SK-MEL-5 (cell line): ENCODE measurements around the gene MCCD1. TPM values are rescaled to one million over a fixed set of nuclear protein-coding genes. Genes with fewer than 3 reads are reported as not detected.
A peak's percentile ranks its signal among the peaks of the same experiment; 100 is the strongest.
"Not testable (repeated sequence)": the region's sequence is repeated elsewhere in the genome, so short reads cannot be mapped to it uniquely, and the experiment has no call there.

Experiments used
- DNase-seq: peaks from one replicate; pipeline ENCODE4 v3.0.0-alpha.2; 2016; ENCODE audit warnings: low read depth, low spot score
- in situ Hi-C: cut with HindIII; loops from 2 replicates; pipeline ENCODE4 v1.10.0; 2016; ENCODE audit warnings: low sequenced_read_pairs, high pct_unique_total_duplicates, low pct_unique_long_range_greater_than_20kb
- total RNA-seq: library from RNA; depleted of rRNA; stranded (reverse); fragments of >200 nt; shearing (Covaris generic); gene quantifications from 2 replicates; pipeline ENCODE4 v1.2.3, GENCODE V29; 2014

The MCCD1 gene
- total RNA-seq, 1 experiment from 2014 or later: not detected

- in situ Hi-C loops: no loop called here
- no peak for DNase-seq
These were observed 5.8 kb downstream of the MCCD1 start for GRCh38 chr6:31534521-31535040.

- DNase-seq: no peak
- in situ Hi-C loops: no loop called here
These were observed 7.0 kb downstream of the MCCD1 start for GRCh38 chr6:31535538-31536324.

- DNase-seq: no peak
- in situ Hi-C loops: no loop called here
These were observed 10.1 kb downstream of the MCCD1 start for GRCh38 chr6:31538805-31539400.

GRCh38 chr6:31540640-31541039 lies 11.9 kb downstream of the MCCD1 start:
- no peak for DNase-seq
- in situ Hi-C loops: no loop called here

GRCh38 chr6:31541059-31541657 lies 12.4 kb downstream of the MCCD1 start:
- DNase-seq: no peak
- in situ Hi-C loops: no loop called here

- in situ Hi-C loops: no loop called here
These were observed 13.1 kb downstream of the MCCD1 start, which contains the start of gene DDX39B for GRCh38 chr6:31541658-31542521. TSS of gene DDX39B (minus strand) at chr6:31542003. CDS start at chr6:31540532, 1,471 bp downstream.

GRCh38 chr6:31543639-31544038 lies 14.9 kb downstream of the MCCD1 start:
- in situ Hi-C loops: no loop called here
- no peak for DNase-seq

More at GRCh38 chr6:31541658-31542521, 13.1 kb downstream of the MCCD1 start, which contains the start of gene DDX39B:
- peak; percentile 97 for DNase-seq

GRCh38 chr6:31544676-31545075 lies 15.9 kb downstream of the MCCD1 start:
- in situ Hi-C loops: no loop called here
- DNase-seq: no peak

- in situ Hi-C loops: no loop called here
- DNase-seq: no peak
These were observed 16.5 kb downstream of the MCCD1 start for GRCh38 chr6:31545291-31545690.

GRCh38 chr6:31546339-31546957 lies 17.7 kb downstream of the MCCD1 start, which contains the start of gene ATP6V1G2:
TSS of gene ATP6V1G2 (minus strand) at chr6:31546608. CDS start at chr6:31546559, 49 bp downstream.
- DNase-seq: peak; percentile 91
- in situ Hi-C loops: no loop called here

GRCh38 chr6:31546958-31547726 lies 18.4 kb downstream of the MCCD1 start, which contains the start of gene NFKBIL1:
TSS of gene NFKBIL1 (plus strand) at chr6:31547608. CDS start at chr6:31547695, 87 bp downstream.
- in situ Hi-C loops: no loop called here
- peak; percentile 97 for DNase-seq

- no peak for DNase-seq
- in situ Hi-C loops: no loop called here
These were observed 19.2 kb downstream of the MCCD1 start for GRCh38 chr6:31547727-31548543.

- in situ Hi-C loops: no loop called here
These were observed 19.7 kb downstream of the MCCD1 start for GRCh38 chr6:31548544-31548873.

GRCh38 chr6:31551371-31551770 lies 22.6 kb downstream of the MCCD1 start:
- DNase-seq: peak; percentile 81
- in situ Hi-C loops: not testable (repeated sequence)

More at GRCh38 chr6:31548544-31548873, 19.7 kb downstream of the MCCD1 start:
- DNase-seq: no peak

GRCh38 chr6:31556307-31556706 lies 27.5 kb downstream of the MCCD1 start:
- in situ Hi-C loops: no loop called here
- DNase-seq: no peak
